DMS153 treated with DMSO at 0.1 percent for 48 hours (cell line): Measurements from ENCODE around the gene PIPOX.

Experiments
- DNase-seq: peaks from one replicate; lab custom pipeline; 2025; ENCODE audit not compliant: unreplicated experiment; lab: John Stamatoyannopoulos, UW

The PIPOX gene

GRCh38 chr17:29019475-29020181, 23.3 kb upstream of the PIPOX start:
- no peak for DNase-seq

- no peak for DNase-seq
Observed at GRCh38 chr17:29020576-29020975, 22.4 kb upstream of the PIPOX start.

GRCh38 chr17:29021226-29021625, 21.7 kb upstream of the PIPOX start:
- no peak for DNase-seq

GRCh38 chr17:29022074-29022473, 20.9 kb upstream of the PIPOX start:
- DNase-seq, result no peak

GRCh38 chr17:29024316-29024952, 18.5 kb upstream of the PIPOX start:
- DNase-seq, result no peak

GRCh38 chr17:29031488-29031887, 11.5 kb upstream of the PIPOX start:
- no peak for DNase-seq

GRCh38 chr17:29032013-29032856, 10.7 kb upstream of the PIPOX start:
- no peak for DNase-seq

GRCh38 chr17:29032857-29033197, 10.1 kb upstream of the PIPOX start:
- DNase-seq, result no peak

- DNase-seq, result no peak
Observed at GRCh38 chr17:29034510-29034909, 8.4 kb upstream of the PIPOX start.

GRCh38 chr17:29036584-29036983, 6.4 kb upstream of the PIPOX start:
- DNase-seq, result no peak

- DNase-seq, result no peak
Observed at GRCh38 chr17:29037739-29038084, 5.2 kb upstream of the PIPOX start.

GRCh38 chr17:29038085-29038795, 4.7 kb upstream of the PIPOX start:
- DNase-seq, result no peak

GRCh38 chr17:29039764-29040598, 3.0 kb upstream of the PIPOX start:
- no peak for DNase-seq

GRCh38 chr17:29041091-29041490, 1.9 kb upstream of the PIPOX start:
- no peak for DNase-seq

GRCh38 chr17:29041571-29041970, 1.4 kb upstream of the PIPOX start:
- no peak for DNase-seq

GRCh38 chr17:29042026-29042678, 789 bp upstream of the PIPOX start:
- DNase-seq, result no peak

- no peak for DNase-seq
Observed at GRCh38 chr17:29043539-29044145, 701 bp downstream of the PIPOX start.

GRCh38 chr17:29045026-29045425, 2.1 kb downstream of the PIPOX start:
- no peak for DNase-seq

- no peak for DNase-seq
Observed at GRCh38 chr17:29045734-29046472, 3.0 kb downstream of the PIPOX start.
